GM18909 (cell line): Measurements from ENCODE around the gene CCDC201.
"Not testable (repeated sequence)": the region's sequence is repeated elsewhere in the genome, so short reads cannot be mapped to it uniquely, and the experiment has no call there.

ENCODE experiments used
- ATAC-seq: cut with Tn5 transposase; IDR thresholded peaks from one replicate; pipeline ENCODE4 v1.9.1; 2021; ENCODE audit warnings: mild to moderate bottlenecking; ENCODE audit not compliant: unreplicated experiment, poor library complexity

CCDC201 gene

DNA sequence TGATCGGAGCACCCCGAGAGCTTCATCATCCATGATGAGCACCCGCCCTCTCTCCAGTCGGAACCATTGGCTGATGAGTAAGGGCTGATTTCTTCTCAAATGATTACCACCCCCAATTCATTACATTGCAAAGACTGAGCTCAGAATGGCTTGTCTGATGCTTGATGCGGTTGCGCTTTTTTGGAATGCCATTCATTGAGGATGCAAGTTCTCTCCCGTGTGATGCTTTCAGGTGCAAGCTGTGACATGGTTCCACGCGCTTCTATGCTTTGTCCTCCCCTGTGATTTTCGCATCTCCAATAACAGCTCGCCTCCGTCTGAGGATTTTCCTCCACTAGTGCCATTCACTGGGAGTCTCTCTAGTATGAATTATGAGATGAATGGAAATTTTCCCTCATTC is 43.0 kb downstream of the CCDC201 start:
- not testable (repeated sequence) for ATAC-seq

DNA sequence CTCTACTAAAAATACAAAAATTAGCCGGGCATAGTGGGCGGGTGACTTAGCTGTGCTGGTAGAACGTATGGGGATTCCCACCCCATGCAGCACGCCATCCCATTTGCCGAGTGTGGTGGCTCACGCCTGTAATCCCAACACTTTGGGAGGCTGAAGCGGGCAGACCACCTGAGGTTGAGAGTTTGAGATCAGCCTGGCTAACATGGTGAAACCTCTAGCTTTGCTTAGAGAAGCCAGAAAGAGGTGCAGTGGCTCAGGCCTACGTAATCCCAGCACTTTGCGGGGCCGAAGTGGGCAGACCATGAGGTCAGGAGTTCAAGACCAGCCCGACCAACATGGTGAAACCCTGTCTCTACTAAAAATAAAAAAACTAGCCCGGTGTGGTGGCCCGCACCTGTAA is 45.2 kb downstream of the CCDC201 start:
- ATAC-seq = not testable (repeated sequence)

DNA sequence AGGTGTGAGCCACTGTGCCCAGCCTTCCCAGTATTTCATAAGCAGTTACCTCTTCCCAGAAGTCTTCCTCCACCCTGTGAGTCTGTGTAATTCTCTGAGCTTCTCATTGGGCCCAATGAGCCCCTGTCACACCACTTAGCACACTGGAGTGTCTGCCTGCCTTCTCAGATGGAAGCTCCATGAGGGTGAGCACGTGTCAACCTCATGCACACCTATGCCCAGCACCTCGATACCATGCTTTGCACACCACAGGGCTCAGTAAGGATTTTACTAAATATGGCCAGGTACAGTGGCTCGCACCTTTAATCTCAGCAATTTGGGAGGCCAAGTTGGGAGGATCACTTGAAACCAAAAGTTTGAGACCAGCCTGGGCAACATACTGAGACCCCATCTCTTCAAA is 46.3 kb downstream of the CCDC201 start:
- ATAC-seq = not testable (repeated sequence)

DNA sequence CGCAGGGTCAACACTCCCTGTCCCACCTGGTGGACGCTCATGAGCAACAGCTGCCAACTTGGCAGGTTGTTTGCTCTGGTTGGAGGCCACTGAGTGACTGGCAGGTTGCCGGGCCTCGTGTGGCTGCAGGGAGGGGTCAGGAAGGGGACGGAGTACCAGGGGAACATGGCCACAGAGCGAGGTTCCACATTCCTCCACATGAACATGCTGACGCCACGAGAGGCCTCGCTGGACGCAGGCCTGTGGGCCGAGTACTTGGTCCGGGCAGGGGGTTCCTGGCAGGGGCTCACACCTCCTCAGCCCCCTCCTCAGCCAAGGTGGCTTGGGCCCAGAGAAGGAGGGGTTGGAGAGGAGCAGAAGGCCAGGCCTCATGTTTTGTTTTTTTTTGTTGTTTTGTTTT is 54.1 kb downstream of the CCDC201 start:
- not testable (repeated sequence) for ATAC-seq

DNA sequence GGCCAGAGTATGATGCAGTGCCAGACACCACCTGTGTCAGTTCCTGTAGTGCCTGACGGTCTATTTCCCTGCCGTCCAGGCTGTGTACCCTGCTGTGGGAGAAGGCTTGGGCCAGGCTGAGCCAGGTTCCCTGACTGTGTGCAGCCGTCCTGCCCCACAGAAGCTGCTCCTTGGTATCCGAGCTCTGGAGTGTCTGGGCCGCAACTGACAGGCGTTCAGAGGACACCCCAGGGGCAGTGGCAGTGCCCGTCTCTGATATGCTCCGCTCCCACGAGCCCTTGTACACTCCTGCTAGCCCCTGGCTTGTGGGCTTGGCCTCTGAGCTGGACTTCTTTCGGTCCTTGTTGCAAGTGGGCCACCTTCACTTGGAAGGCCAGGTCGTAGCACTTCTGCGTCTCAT is 55.0 kb downstream of the CCDC201 start:
- ATAC-seq = not testable (repeated sequence)

DNA sequence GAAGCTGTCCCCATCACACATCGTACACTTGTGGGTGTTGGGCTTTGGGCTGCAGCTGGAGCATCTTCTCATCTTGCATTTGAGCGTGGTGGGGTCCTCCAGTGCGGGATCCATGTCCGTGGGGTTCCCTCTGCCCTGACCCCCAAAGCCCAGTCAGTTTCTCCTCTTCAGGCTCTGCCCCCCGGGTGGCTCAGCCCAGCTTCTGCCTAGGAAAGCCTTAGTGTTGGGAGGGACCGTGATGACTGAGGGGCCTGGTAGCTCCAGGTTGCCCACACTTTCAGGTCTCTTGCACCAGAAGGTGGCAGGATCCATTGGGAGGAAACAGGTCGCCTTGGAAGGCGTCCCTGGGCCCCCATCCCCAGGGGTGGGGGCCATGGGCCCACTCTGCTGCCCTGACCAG is 55.9 kb downstream of the CCDC201 start:
- ATAC-seq = not testable (repeated sequence)

DNA sequence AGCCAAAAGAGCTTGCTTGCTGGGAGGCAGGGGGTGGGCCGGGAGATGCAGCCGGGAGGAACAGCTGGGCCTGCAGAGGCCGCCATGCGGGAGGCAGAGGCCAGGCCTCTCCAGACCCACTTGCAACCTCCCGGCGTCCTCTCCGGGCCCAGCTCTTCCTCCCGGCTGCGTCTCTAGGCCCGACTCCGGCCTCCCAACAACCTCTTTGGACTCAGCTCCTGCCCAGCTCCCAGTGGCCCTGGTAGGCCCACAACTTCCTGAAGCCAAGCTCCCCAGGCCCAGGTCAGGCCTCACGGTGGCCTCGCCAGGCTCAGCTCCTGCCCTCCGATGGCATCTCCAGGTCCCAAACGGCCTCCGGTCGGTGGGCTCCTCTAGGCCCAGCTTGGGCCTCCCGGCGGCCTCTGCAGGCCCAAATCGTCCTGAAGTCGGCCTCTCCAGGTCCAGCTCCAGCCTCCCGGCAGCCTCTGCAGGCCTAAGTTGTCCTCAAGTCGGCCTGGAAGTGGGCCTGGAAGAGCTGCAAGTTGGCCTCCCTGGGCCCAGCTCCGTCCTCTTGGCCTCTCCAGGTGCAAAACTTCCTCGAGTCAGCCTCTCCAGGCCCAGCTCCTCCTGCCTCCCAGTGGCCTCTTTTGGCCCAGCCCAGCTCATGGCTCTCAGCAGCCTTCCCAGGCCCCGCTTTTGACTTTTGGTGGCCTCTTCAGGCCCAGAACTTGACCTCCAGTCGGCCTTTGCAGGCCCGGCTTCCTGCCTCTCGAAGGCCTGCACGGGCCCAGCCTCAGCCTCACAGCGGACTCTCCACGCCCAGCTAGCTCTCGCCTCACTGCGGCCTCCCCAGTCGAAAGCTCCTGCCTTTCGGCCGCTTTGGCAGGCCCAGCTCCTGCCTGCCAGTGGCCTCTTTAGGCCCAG is 58.4 kb downstream of the CCDC201 start:
- ATAC-seq = not testable (repeated sequence)

DNA sequence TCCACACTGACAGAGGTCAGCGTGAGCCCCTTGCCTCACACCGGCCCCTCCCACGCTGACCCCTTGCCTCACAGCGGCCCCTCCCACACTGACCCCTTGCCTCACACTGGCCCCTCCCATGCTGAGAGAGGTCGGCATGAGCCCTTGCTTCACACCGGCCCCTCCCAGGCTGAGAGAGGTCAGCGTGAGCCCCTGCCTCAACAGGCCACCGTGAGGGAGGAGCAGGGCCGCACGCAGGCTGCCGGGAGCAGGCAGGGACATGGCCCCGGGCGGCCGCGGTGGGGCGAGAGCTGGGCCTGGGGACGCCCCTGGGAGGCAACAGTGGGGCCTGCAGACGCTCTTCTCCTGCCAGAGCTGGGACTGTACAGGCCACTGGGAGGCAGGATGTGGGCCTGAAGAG is 59.1 kb downstream of the CCDC201 start:
- ATAC-seq = not testable (repeated sequence)

DNA sequence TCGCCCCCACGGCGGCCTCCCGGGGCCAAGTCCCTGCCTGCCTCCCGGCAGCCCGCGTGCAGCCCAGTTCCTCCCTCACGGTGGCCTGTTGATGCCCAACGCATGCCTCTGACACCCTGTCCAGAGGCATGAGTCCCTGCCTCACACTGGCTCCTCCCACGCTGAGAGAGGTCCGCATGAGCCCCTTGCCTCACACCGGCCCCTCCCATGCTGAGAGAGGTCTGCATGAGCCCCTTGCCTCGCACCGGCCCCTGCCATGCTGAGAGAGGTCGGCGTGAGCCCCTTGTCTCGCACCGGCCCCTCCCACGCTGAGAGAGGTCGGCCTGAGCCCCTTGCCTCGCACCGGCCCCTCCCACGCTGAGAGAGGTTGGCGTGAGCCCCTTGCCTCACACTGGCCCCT is 59.9 kb downstream of the CCDC201 start:
- ATAC-seq = no peak

DNA sequence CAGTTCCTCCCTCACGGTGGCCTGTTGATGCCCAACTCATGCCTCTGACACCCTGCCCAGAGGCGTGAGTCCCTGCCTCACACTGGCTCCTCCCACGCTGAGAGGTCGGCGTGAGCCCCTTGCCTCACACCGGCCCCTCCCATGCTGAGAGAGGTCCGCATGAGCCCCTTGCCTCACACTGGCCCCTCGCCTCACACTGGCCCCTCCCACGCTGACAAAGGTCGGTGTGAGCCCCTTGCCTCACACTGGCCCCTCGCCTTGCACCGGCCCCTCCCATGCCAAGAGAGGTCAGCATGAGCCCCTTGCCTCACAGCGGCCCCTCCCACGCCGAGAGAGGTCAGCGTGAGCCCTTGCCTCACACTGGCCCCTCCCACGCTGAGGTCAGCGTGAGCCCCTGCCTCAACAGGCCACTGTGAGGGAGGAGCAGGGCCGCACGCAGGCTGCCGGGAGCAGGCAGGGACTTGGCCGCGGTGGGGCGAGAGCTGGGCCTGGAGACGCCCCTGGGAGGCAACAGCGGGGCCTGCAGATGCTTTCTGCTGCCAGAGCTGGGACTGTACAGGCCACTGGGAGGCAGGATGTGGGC is 61.1 kb downstream of the CCDC201 start:
- not testable (repeated sequence) for ATAC-seq

DNA sequence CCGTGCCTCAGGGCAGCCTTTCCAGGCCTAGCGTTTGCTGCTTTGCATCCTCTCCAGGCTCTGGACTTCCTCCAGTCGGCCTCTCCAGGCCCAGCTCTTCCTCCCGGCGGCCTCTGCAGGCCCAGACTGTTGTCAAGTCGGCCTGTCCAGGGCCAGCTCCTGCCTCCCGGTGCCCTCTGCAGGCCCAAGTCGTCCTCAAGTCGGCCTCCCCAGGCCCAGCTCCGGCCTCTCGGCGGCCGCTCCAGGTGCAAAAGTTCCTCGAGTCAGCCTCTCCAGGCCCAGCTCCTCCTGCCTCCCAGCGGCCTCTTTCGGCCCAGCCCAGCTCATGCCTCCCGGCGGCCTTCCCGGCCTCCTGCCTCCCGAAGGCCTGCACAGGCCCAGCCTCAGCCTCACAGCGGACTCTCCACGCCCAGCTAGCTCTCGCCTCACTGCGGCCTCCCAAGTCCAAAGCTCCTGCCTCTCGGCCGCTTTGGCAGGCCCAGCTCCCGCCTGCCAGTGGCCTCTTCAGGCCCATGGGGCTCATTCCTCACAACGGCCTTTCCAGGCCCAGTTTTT is 62.4 kb downstream of the CCDC201 start:
- ATAC-seq = not testable (repeated sequence)
